Stimulated activated CD8-positive, alpha-beta memory T cell treated with anti-CD3 and anti-CD28 coated beads, Interleukin-7, amount 100 ng/mL, for 4 hours (primary cell): ENCODE measurements around the gene DEK.

ENCODE experiments used
- DNase-seq, 2 donors: peaks; one replicate each; pipeline ENCODE4 v3.0.0-alpha.2; 2020; ENCODE audit warnings: low read depth in 2 of 2

The DEK gene

DNA sequence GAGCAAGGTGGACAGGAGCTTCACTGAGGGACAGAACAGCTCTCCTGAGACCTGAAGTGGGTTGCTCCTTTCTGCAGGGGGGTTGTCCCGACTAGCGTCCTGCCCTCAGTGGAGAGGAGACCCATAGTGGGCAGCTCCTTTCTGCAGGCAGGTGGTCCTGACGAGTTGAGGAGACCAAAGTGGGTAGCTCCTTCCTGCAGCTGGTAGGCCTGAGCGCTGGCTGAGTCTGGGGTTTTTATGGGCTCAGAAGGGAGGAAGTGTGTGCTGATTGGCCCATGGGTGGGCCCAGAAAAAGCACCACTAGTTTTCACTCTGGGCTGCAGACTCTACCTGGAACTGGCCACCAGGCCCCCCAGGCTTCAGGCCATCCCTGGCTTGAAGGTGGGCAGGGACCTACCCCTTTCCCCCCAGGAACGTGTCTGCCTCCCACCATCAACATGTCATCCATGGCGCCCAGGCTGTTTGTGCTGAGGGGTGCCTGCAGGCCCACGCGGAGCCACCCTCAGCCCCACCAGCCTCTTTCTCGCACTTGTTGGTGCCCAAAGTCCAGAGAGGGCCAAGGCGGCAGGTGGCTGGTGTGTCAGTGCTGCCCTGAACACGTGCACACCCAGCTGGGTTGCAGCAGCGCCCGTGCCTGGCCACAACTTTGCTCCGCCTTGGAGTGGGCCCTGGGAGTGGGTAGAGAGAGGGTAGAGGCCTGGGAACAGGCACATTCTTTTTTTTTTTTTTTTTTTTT lies 1.6 kb upstream of the DEK start:
- no peak for DNase-seq

- no peak for DNase-seq
Observed at GRCh38 chr6:18264923-18265377, 620 bp upstream of the DEK start.

DNA sequence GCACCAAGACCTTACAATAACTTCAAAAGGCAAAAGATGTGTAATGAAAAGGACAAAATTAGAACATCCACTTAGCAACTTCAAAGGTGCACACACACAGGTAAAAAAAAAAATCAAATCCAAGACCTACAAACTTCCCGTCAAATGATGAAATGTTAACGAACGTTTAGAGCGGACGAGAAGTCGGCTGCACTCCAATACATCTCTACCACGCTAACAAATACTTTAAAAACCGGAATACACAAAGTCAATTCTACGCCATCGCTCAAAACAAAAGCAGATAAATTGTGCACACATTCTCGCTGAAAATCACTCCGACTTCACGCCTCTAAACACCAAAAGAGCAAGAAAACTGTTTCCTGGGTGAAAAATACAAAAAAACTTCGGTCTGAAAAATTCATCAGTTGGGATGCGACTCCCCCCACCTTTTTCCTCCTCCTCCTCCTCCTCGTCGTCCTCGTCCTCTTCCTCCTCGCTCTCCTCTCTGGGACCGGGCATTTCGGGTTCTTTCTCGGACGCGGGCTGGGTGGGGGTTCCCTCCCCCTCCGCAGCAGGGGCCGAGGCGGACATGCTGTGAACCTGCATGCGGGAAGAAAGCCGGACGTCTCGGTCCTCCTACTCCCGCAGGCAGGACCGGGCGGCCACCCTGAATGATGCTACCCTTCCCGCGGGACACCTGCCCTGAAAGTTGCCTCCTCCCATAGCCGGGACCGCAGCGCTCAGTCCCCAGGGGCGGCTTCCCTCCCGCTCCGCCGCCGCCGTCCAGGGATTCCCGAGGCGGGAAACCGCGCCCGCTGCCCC lies 712 bp downstream of the DEK start:
- peak in 1 of 2 donors; percentile 16 for DNase-seq

DNA sequence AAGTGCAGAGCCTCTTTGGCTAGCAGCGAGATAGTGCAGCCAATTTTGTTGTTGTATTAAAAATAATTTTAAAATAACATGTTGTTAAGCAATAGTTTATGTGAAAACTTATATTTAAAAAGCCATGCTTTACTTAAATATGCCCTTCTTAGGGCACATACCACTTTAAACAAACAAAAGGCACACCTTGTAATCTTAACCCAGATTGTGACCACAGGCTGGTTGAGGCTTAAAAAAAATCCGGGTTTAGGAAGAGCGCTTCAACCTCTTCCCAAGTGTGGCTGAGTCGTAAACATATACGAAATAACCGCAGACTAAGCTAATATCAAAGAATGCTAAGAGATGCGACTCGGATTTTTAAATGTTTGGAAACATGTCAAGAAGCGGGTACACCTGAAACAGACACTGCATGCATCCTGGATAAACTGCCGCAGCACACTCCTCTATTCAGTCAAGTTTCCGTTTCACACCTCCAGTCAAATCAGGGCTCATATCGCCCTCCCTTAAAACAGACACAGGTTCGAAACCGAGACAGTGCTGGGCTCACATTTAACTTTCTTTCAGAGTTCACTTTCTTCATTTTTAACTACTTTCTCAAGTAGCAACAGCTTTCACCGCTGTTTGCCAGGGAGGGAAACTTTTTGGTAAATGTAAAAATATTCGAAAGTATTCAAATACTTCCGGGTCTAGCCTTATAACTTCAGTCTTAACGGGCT lies 1.5 kb downstream of the DEK start:
- no peak for DNase-seq

- no peak for DNase-seq
Observed at GRCh38 chr6:18261877-18262276, 2.5 kb downstream of the DEK start.

GRCh38 chr6:18260448-18261106 lies 3.8 kb downstream of the DEK start:
- no peak for DNase-seq

DNA sequence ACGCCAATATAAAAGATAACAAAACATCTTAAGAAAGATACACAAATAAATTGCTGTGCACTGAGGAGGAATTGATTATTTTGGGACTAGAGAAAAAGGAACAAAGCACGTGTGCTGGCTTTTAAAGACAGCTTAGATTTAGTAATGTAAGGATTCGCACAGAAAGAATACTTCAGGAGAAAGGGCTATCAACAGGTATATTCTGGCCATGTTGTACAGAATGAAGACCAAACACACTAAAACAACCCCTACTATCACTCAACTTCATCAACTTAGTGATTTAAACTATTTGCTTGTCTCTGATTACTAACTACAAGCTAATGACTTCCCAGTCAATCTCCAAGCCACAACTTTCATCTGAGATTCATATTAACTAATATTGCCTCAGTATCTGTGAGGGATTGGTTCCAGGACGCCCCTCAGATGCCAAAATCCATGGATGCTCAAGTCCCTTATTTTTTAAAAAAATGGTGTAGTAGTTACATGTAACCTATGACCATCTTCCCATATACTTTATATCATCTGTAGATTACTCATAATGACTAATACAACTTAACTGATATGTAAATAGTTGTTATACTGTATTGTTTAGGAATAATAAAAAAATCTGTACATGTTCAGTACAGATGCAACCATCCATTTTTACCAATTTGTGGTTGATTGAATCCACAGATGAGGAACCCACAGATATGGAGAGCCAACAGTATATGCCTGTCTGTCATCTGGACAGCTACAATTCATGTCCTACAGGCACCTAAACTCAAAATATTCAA lies 4.5 kb downstream of the DEK start:
- no peak for DNase-seq

GRCh38 chr6:18254793-18255192 lies 9.5 kb downstream of the DEK start:
- no peak for DNase-seq

GRCh38 chr6:18253635-18254034 lies 10.7 kb downstream of the DEK start:
- DNase-seq = no peak

- no peak for DNase-seq
Observed at GRCh38 chr6:18249271-18249670, 15.1 kb downstream of the DEK start.

- DNase-seq = no peak
Observed at GRCh38 chr6:18248698-18249097, 15.6 kb downstream of the DEK start.

DNA sequence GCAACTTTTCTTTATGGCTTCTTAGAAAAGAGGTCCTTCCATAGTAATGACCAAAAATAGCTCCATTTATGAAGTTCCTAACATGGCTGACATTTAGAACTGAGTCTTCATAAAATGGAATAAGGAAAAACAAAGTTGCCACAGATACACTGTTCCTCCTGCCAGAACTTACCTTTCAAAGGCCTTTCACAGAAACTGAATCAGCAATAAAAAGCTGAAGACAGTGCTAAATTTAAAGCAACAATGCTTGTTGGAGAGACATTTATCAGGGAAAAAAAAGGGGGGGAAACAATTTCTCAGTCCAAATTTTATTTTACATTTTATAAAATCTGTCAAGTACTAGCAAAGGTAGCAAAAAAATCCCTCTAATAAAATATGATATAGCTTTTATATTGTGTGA lies 17.3 kb downstream of the DEK start:
- DNase-seq = no peak

DNA sequence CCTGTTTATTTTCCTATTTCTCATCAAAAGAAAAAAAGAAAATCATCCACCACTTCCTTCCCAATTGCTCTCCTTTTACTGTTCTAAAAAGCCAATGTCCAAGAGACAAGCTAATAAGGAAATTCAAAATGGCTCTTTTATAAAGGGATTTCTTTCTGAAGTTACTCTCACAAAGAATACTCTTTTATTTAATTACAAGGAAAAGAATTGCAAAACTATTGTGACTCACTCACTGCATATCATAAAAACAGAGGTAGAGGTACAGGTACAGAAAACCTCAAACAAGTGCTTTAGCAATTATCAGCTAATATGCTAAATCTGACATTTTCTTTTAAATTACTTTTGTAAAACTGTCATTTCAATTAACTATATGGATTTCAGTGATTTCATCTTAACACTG lies 18.1 kb downstream of the DEK start:
- no peak for DNase-seq

- DNase-seq = no peak
Observed at GRCh38 chr6:18245642-18246041, 18.7 kb downstream of the DEK start.

- no peak for DNase-seq
Observed at GRCh38 chr6:18245079-18245478, 19.3 kb downstream of the DEK start.

- no peak for DNase-seq
Observed at GRCh38 chr6:18244251-18244650, 20.1 kb downstream of the DEK start.

DNA sequence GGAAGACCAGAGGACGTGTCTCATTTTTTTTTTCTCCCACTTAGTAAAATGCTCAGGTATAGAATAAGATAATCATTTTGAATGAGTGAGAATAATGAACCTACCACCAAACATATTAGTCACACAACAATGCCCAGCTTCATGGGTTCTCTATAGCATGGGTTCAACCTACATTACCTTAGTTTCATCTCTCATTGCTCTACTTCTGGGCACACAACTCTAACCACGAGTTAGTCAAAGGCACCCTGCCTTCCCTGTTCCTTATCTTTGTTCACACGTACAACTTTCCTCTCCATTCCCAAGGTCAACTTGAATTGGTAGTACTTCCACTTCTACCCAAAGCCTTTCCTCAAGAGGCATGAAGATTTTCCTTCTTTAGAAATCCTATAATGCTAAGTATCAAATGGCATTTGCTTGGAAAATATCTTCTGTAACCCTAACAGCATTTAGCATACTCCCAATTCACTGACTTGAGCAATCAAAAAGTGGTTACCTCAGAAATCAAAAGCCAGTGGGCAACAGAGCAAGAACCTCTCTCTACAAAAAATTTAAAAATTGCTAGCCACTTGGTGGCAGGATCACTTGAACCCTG lies 20.9 kb downstream of the DEK start:
- DNase-seq = no peak

DNA sequence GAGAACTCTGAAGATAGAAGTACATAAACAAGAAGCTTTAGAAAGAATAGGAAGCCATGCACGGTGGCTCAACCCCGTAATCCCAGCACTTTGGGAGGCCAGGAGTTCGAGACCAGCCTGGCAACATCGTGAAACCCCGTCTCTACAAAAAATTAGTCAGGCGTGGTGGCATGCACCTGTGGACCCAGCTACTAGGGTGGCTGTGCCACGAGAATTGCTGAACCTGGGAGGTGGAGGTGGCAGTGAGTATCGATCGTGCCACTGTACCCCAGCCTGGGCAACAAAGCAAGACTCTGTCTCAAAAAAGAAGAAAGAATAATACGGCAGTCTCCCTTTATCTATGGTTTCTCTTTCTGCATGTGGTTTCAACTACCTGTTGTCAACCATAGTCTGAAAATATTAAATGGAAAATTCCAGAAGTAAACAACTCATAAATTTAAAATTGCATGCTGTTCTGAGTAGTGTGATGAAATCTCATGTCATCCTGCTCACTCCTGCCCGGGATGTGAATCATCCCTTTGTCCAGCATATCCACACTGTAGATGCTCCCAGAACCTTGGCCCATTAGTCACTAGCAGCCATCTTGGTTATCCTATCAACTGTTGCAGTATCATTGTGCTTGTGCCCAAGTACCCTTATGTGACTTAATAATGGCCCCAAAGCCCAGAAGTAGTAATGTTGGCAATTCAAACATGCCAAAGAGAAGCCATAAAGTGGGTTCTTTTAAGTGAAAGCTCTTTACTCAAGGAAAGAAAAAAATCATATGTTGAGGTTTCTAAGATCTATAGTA lies 22.1 kb downstream of the DEK start:
- no peak for DNase-seq

- no peak for DNase-seq
Observed at GRCh38 chr6:18241208-18242038, 22.9 kb downstream of the DEK start.
